NT2/D1 (cell line): Measurements from ENCODE around the gene NIT1.

Experiments used
- YY1 ChIP-seq: IDR thresholded peaks from 2 replicates; pipeline ENCODE4 v1.6.1; 2011; ENCODE audit not compliant: insufficient read length, insufficient read depth
- ZNF274 ChIP-seq: IDR thresholded peaks from 2 replicates; pipeline ENCODE4 v1.6.1; 2011; ENCODE audit warnings: mild to moderate bottlenecking, low read depth, low read length

GRCh38 chr1:161089251-161089924 is 28.5 kb upstream of the NIT1 start, which contains the start of gene NECTIN4:
- TF ChIP-seq YY1 (no peak), ZNF274 (no peak)
